ENCODE data around the gene NME4. TPM values are rescaled to one million over a fixed set of nuclear protein-coding genes. Genes with fewer than 3 reads are reported as not detected.
A peak's percentile ranks its signal among the peaks of the same experiment; 100 is the strongest.

Gene NME4
- total and polyA plus RNA-seq, 10 of the 15 experiments (the other 5 are each of a cell fraction or from before 2014, with no cell fraction given): 11.0 to 235 (median 97.7) TPM

- no peak for TF ChIP-seq ZBTB33 (IDR thresholded peaks at IDR 0.05)
- no peak for TF ChIP-seq FOS (IDR thresholded peaks at IDR 0.05; ENCODE audit: borderline replicate concordance, extremely low read depth, insufficient read length)
- TF ChIP-seq POLR2AphosphoS5 (IDR thresholded peaks at IDR 0.05; ENCODE audit: low read length): no peak
- TF ChIP-seq ZNF384 (IDR thresholded peaks at IDR 0.05; ENCODE audit: borderline replicate concordance, low read depth, low read length): no peak
- TF ChIP-seq EGR1 (IDR thresholded peaks at IDR 0.05; ENCODE audit: borderline replicate concordance in 1 of 2, low read depth in 2 of 2, low read length in 2 of 2): no peak
- TF ChIP-seq BCL11A (IDR thresholded peaks at IDR 0.05; ENCODE audit: low read depth, low read length): no peak
Measured at GRCh38 chr16:351804-352520, 45.0 kb upstream of the NME4 start (continued).

GRCh38 chr16:352547-353403, 44.2 kb upstream of the NME4 start, which contains the start of gene AXIN1:
Gene AXIN1 (minus strand): TSS chr16:352723. CDS start chr16:347025, 5,698 bp downstream.
- in situ Hi-C loops (cut with MboI) (no loop called here), intact Hi-C loops (cut with micrococcal nuclease; ENCODE audit: unreplicated experiment) (no loop called here)
- FAIRE-seq: no peak
- WGBS (ENCODE audit: insufficient coverage, insufficient replicate concordance, low lambda C conversion rate, missing lambda C conversion rate): 32% methylated on average over 5 of the region's 113 CpGs
- H3K4me2 ChIP-seq (ENCODE audit: control insufficient read depth, insufficient read depth): peak within 1 kb of the TSS; percentile 82
- H3K27ac ChIP-seq (ENCODE audit: control insufficient read depth, insufficient read depth): peak within 1 kb of the TSS; percentile 48
- H2AFZ ChIP-seq (ENCODE audit: control insufficient read depth, low read depth, low read length): peak within 1 kb of the TSS; percentile 75
- no peaks in the 10 kb centered on the region for H3K27me3 ChIP-seq (replicated peaks in 1 of 2; ENCODE audit: control insufficient read depth in 2 of 2, insufficient read depth in 2 of 2, low read length in 1 of 2)
- H3K4me1 ChIP-seq (ENCODE audit: control insufficient read depth, insufficient read depth, low read length): peaks cover 20% of the 10 kb centered on the region
- peak within 1 kb of the TSS; percentile 73 for H3K9ac ChIP-seq (ENCODE audit: control insufficient read depth, insufficient read depth, low read length)
- RAD21 ChIA-PET (ENCODE audit: unreplicated experiment): interaction anchor here (0.6 to 1.7 kb wide), 11 partner anchors 10 to 246 kb away, joined by 3 to 13 read pairs (median 4); no protein-coding TSS in a partner anchor
- CTCF ChIA-PET: interaction anchor here (1.0 kb wide), 1 partner anchor 246 kb away, joined by 3 read pairs; no protein-coding TSS in a partner anchor
- no peaks in the 10 kb centered on the region for H4K20me1 ChIP-seq (ENCODE audit: control insufficient read depth, insufficient read depth)
- SMC1A ChIA-PET (ENCODE audit: uncharacterized antibody, unreplicated experiment): interaction anchor here (1.8 kb wide), 1 partner anchor 118 kb away, joined by 5 read pairs; the partner anchor contains the start of gene FAM234A
- peaks cover 28% of the 10 kb centered on the region for H3K79me2 ChIP-seq (ENCODE audit: control insufficient read depth, insufficient read depth, low read length)
- H3K4me3 ChIP-seq: peak within 1 kb of the TSS; percentile 96
- no peaks in the 10 kb centered on the region for H3K36me3 ChIP-seq (ENCODE audit: control insufficient read depth in 2 of 2, insufficient read depth in 2 of 2, low read length in 1 of 2)
- no TSS peak for BruUV-seq (replicated peaks)
- POLR2A ChIA-PET: interaction anchor here (0.5 to 4.8 kb wide), 9 partner anchors 18 to 299 kb away, joined by 3 to 33 read pairs (median 4); partner anchors contain the start of genes FAM234A, MRPL28, PGAP6 and POLR3K
- peak; percentile 82 for ATAC-seq
- no peaks in the 10 kb centered on the region for H3K9me3 ChIP-seq (replicated peaks; ENCODE audit: control insufficient read depth, insufficient read depth, low read length)
- peak; percentile 64 for DNase-seq (ENCODE audit: low read depth, low spot score)
- TF ChIP-seq CREB1 (IDR thresholded peaks at IDR 0.05; ENCODE audit: low read depth) (no peak), ZBTB4 (CRISPR knock-in tag; IDR thresholded peaks at IDR 0.05) (no peak), PAX5 (IDR thresholded peaks at IDR 0.05; ENCODE audit: borderline replicate concordance, low read depth, low read length) (no peak), LARP7 (IDR thresholded peaks at IDR 0.05) (no peak), ATF3 (IDR thresholded peaks at IDR 0.05; ENCODE audit: borderline replicate concordance, extremely low read depth, low read depth, low read length) (no peak), ESRRA (IDR thresholded peaks at IDR 0.05; ENCODE audit: low read length) (no peak), DPF2 (IDR thresholded peaks at IDR 0.05) (no peak; the same call in 1 of the 2 replicates), ZNF622 (IDR thresholded peaks at IDR 0.05) (no peak), HDAC6 (IDR thresholded peaks at IDR 0.05; ENCODE audit: unreplicated experiment) (no peak)
